GM23248 (cell line): ENCODE data around the gene ODAD4. TPM values are rescaled to one million over a fixed set of nuclear protein-coding genes. Genes with fewer than 3 reads are reported as not detected.

ENCODE experiments used
- DNase-seq: peaks from one replicate; pipeline ENCODE4 v3.0.0-alpha.2; 2015
- H2AFZ ChIP-seq: fragments of 200-600 bp; sonication (generic); 2 replicates; pipeline ENCODE4 v1.6.1; 2016; ENCODE audit warnings: antibody characterized with exemption
- H3F3A ChIP-seq: fragments of 200-600 bp; sonication (generic); 2 replicates; pipeline ENCODE4 v1.6.1; 2016; ENCODE audit warnings: mild to moderate bottlenecking, antibody characterized with exemption, mixed run types; ENCODE audit not compliant: insufficient read depth
- H3K27ac ChIP-seq: fragments of 200-600 bp; sonication (generic); 2 replicates; pipeline ENCODE4 v1.5.1; 2016; ENCODE audit warnings: mild to moderate bottlenecking
- H3K27me3 ChIP-seq: fragments of 200-600 bp; sonication (generic); replicated peaks from 2 replicates; pipeline ENCODE4 v1.6.1; 2016; ENCODE audit warnings: mild to moderate bottlenecking; ENCODE audit not compliant: insufficient read depth
- H3K36me3 ChIP-seq: fragments of 200-600 bp; sonication (generic); 2 replicates; pipeline ENCODE4 v1.6.1; 2016; ENCODE audit warnings: low read depth, mild to moderate bottlenecking
- H3K4me1 ChIP-seq: fragments of 200-600 bp; sonication (generic); 2 replicates; pipeline ENCODE4 v1.6.1; 2016; ENCODE audit warnings: mild to moderate bottlenecking; ENCODE audit not compliant: insufficient read depth
- H3K4me2 ChIP-seq: fragments of 200-600 bp; sonication (generic); one replicate; pipeline ENCODE4 v1.6.1; 2016; ENCODE audit warnings: mild to moderate bottlenecking; ENCODE audit not compliant: unreplicated experiment
- H3K4me3 ChIP-seq: fragments of 200-600 bp; sonication (generic); 2 replicates; pipeline ENCODE4 v1.5.1; 2016; ENCODE audit warnings: mild to moderate bottlenecking
- H3K79me2 ChIP-seq: fragments of 200-600 bp; sonication (generic); 2 replicates; pipeline ENCODE4 v1.6.1; 2016; ENCODE audit warnings: mild to moderate bottlenecking; ENCODE audit not compliant: insufficient read depth
- H3K9ac ChIP-seq: fragments of 200-600 bp; sonication (generic); 2 replicates; pipeline ENCODE4 v1.6.1; 2016; ENCODE audit warnings: mild to moderate bottlenecking
- H3K9me2 ChIP-seq: fragments of 200-600 bp; sonication (generic); 2 replicates; pipeline ENCODE4 v1.6.1; 2016; ENCODE audit warnings: mixed run types, mild to moderate bottlenecking, moderate library complexity; ENCODE audit not compliant: insufficient read depth
- H3K9me3 ChIP-seq: fragments of 200-600 bp; sonication (generic); one replicate; pipeline ENCODE4 v1.6.1; 2017; ENCODE audit warnings: low read depth
- H4K20me1 ChIP-seq: fragments of 200-600 bp; sonication (generic); 2 replicates; pipeline ENCODE4 v1.6.0; 2016; ENCODE audit not compliant: insufficient read depth
- EZH2 ChIP-seq: fragments of 200-600 bp; sonication (generic); IDR thresholded peaks from 2 replicates; pipeline ENCODE4 v1.6.1; 2018; ENCODE audit warnings: antibody characterized with exemption, mild to moderate bottlenecking; ENCODE audit not compliant: insufficient read depth, poor library complexity, severe bottlenecking
- EZH2phosphoT487 ChIP-seq: fragments of 200-600 bp; sonication (generic); IDR thresholded peaks from 2 replicates; pipeline ENCODE4 v1.6.1; 2018; ENCODE audit warnings: antibody characterized with exemption, moderate library complexity, mild to moderate bottlenecking, low read depth; ENCODE audit not compliant: insufficient read depth
- WGBS, 2 experiments: methylation state at CpG; one replicate each; pipeline ENCODE4 v1.1.6; 2015 to 2017; ENCODE audit warnings: low lambda C conversion rate in 2 of 2, low coverage in 1 of 2; ENCODE audit errors: missing lambda C conversion rate in 2 of 2; 5-methylcytosine and 5-hydroxymethylcytosine counted together
- in situ Hi-C: fragments of 300-500 bp; cut with MboI; formaldehyde crosslinking; loops from 2 replicates; pipeline ENCODE4 v1.15.0; 2020
- polyA plus RNA-seq: library from polyadenylated mRNA; unstranded; fragments of >200 nt; fragmentation: Nextera tagmentation; extraction: Ambion mirVana; gene quantifications from 2 replicates; pipeline ENCODE4 v1.2.1, GENCODE V29; 2016
- total RNA-seq: library from RNA; depleted of rRNA; stranded (reverse); fragments of >200 nt; shearing (Covaris generic); gene quantifications from 2 replicates; pipeline ENCODE4 v1.2.3, GENCODE V29; 2014

ODAD4 gene
- total and polyA plus RNA-seq, 2 experiments from 2014 or later = 0.54 to 1.4 TPM

DNA sequence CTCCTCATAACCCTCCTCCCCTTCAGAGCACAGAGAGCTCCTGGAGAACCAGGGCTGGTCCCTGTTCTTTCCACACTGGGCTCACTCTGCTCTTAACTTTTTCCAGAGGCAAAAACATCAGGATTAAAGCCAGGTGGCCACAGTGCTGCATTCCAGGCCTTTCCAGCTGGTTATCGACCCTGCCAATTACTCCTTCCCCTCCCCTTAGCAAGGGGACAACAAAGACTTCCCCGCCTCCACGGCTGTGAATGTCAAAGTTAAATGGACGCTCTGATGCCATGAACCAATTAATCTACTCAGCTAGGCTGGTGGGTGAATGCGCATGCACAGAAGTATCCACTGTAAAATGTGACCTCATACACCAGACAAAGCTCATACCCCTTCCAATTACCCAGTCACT is 34.8 kb upstream of the ODAD4 start:
- no peak overlapping the region for H2AFZ ChIP-seq
- WGBS, 2 experiments = 15 to 16% methylated on average over 5 of the region's 5 CpGs
- peaks cover 19% of the 10 kb centered on the region for H3K4me1 ChIP-seq
- no peaks in the 10 kb centered on the region for H3K27me3 ChIP-seq
- peak; percentile 46 for DNase-seq
- in situ Hi-C loops = no loop called here
- peaks cover 54% of the 10 kb centered on the region for H3K79me2 ChIP-seq
- H3K9me2 ChIP-seq = no peaks in the 10 kb centered on the region
- H3K4me2 ChIP-seq = no peak overlapping the region
- H3K9ac ChIP-seq = peak overlapping the region; percentile 53
- no peaks in the 10 kb centered on the region for H3K9me3 ChIP-seq
- TF ChIP-seq EZH2phosphoT487 (no peak), EZH2 (no peak)
- H3F3A ChIP-seq = peaks cover 55% of the 10 kb centered on the region
- no peak overlapping the region for H3K4me3 ChIP-seq
- peak overlapping the region; percentile 85 for H3K27ac ChIP-seq
- peaks cover 65% of the 10 kb centered on the region for H3K36me3 ChIP-seq
- H4K20me1 ChIP-seq = no peaks in the 10 kb centered on the region

DNA sequence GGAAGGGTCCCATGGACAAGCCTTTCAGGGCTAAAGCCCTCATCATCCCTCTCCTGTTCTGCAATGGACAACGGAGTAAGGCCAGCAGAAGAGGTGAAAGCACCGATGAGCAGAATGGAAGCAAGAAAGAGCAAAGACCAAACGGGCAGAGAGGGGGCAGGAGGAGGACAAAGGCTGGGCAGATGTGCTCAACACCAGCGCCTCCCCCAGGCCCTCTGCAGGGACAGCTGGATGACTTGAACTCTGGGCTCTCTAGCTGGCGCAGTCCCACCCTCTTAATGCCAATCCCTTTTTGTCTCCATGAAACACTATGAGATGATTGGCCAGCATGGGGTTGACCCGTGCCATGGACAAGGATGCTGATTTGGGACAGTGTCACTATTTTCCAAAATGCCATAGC is 33.7 kb upstream of the ODAD4 start:
- in situ Hi-C loops = no loop called here
- H3K36me3 ChIP-seq = peaks cover 69% of the 10 kb centered on the region
- no peak overlapping the region for H3K27ac ChIP-seq
- no peak overlapping the region for H3K9ac ChIP-seq
- no peak overlapping the region for H3K4me3 ChIP-seq
- no peaks in the 10 kb centered on the region for H3K9me3 ChIP-seq
- no peaks in the 10 kb centered on the region for H3K9me2 ChIP-seq
- no peak overlapping the region for H2AFZ ChIP-seq
- H4K20me1 ChIP-seq = no peaks in the 10 kb centered on the region
- WGBS, 2 experiments = 87% methylated on average over 6 of the region's 6 CpGs
- H3K4me2 ChIP-seq = no peak overlapping the region
- peaks cover 19% of the 10 kb centered on the region for H3K4me1 ChIP-seq
- peaks cover 50% of the 10 kb centered on the region for H3K79me2 ChIP-seq
- no peaks in the 10 kb centered on the region for H3K27me3 ChIP-seq
- no peak for TF ChIP-seq EZH2
- no peak for TF ChIP-seq EZH2phosphoT487
- peaks cover 60% of the 10 kb centered on the region for H3F3A ChIP-seq
- no peak for DNase-seq

DNA sequence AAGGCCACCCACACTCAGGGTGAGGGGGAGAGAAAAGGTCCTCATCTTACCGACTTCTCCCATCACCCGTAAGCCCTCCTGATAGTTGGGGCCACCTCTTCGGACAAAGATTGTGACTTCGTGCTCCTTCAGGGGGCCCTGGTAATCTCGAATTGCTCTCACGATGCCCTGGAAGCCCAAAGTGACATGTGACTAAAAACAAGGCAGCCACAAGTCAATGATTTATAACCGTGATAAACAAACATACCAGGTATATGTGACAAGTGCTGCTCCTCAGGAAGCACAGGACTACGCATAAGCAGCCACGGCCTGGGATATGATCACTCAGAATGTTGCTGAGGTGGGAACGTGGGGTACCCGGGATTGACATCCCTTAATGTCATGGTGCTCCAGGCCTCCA is 28.8 kb upstream of the ODAD4 start:
- peaks cover 46% of the 10 kb centered on the region for H3K79me2 ChIP-seq
- no peaks in the 10 kb centered on the region for H4K20me1 ChIP-seq
- no peak for TF ChIP-seq EZH2phosphoT487
- no peak for TF ChIP-seq EZH2
- no peaks in the 10 kb centered on the region for H3K9me3 ChIP-seq
- no peak overlapping the region for H3K4me3 ChIP-seq
- peaks cover 4% of the 10 kb centered on the region for H3K4me1 ChIP-seq
- DNase-seq = no peak
- H3K27me3 ChIP-seq = no peaks in the 10 kb centered on the region
- H3F3A ChIP-seq = peaks cover 45% of the 10 kb centered on the region
- no peaks in the 10 kb centered on the region for H3K9me2 ChIP-seq
- H3K27ac ChIP-seq = no peak overlapping the region
- H2AFZ ChIP-seq = no peak overlapping the region
- H3K36me3 ChIP-seq = peaks cover 80% of the 10 kb centered on the region
- H3K9ac ChIP-seq = no peak overlapping the region
- in situ Hi-C loops = no loop called here
- 74 to 80% methylated on average over 11 of the region's 11 CpGs for WGBS, 2 experiments
- no peak overlapping the region for H3K4me2 ChIP-seq

DNA sequence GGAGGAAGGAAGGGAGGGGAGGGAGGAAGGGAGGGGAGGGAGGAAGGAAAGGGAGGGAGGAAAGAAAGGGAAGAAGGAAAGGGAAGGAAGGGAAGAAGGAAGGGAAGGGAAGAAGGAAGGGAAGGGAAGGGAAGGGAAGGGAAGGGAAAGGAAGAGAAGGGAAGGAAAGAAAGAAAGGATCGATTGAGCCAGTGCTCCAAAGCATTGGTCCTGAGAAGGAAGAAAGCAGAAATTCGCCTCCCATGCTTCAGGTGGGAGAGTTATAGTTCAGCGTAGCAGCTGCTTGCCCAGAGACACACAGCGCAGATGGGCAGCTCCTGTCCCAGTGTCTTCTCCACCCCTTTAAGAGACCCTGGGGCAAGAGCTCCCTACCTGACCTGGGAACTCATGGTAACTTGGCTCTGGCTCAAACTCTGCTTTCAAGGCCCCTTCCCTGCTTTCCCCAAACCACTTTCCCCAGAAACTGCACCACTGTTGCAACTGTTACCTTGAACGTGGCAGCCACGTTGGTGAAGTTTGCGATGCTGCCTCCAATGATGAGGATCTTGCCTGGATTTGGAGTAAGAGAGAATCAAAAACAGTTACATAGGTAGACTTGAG is 26.1 kb upstream of the ODAD4 start:
- Histone ChIP-seq H3K27ac (no peak overlapping the region), H3K4me2 (no peak overlapping the region), H3F3A (peaks cover 40% of the 10 kb centered on the region), H3K4me1 (peaks cover 23% of the 10 kb centered on the region), H3K27me3 (no peaks in the 10 kb centered on the region), H3K9ac (no peak overlapping the region), H3K36me3 (peaks cover 69% of the 10 kb centered on the region), H3K79me2 (peaks cover 52% of the 10 kb centered on the region), H3K9me2 (no peaks in the 10 kb centered on the region), H3K9me3 (no peaks in the 10 kb centered on the region), H4K20me1 (no peaks in the 10 kb centered on the region), H3K4me3 (no peak overlapping the region), H2AFZ (no peak overlapping the region)
- no peak for DNase-seq
- WGBS, 2 experiments = 91% methylated on average over 7 of the region's 7 CpGs
- in situ Hi-C loops = no loop called here
- TF ChIP-seq EZH2phosphoT487 = no peak
- no peak for TF ChIP-seq EZH2

DNA sequence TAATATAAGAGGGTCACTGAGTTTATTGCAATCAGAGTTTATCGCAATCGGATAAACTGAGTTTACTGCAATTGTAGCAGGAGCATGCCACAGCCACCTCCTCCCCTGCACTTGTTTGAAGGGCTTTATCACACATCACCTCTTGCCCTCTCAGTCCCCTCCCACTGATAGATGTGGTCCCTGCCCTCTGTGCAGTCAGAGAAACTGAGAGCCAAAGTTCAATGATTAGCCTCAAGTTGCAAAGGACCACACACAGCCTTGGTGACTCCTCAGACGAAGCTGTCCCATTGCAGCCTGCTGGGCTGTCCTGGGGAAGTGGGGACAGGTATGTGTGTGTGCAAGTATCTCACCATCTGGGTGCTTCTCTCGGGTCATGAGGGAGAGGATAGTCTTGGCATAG is 25.2 kb upstream of the ODAD4 start:
- DNase-seq = no peak
- WGBS, 2 experiments = 82% methylated on average over 4 of the region's 4 CpGs
- H4K20me1 ChIP-seq = no peaks in the 10 kb centered on the region
- H3K9me2 ChIP-seq = no peaks in the 10 kb centered on the region
- in situ Hi-C loops = no loop called here
- no peak overlapping the region for H3K27ac ChIP-seq
- H3K9me3 ChIP-seq = no peaks in the 10 kb centered on the region
- peaks cover 60% of the 10 kb centered on the region for H3K79me2 ChIP-seq
- no peaks in the 10 kb centered on the region for H3K27me3 ChIP-seq
- H3K4me2 ChIP-seq = no peak overlapping the region
- H3K9ac ChIP-seq = no peak overlapping the region
- H3K4me3 ChIP-seq = no peak overlapping the region
- H3K36me3 ChIP-seq = peaks cover 69% of the 10 kb centered on the region
- peaks cover 43% of the 10 kb centered on the region for H3F3A ChIP-seq
- H2AFZ ChIP-seq = no peak overlapping the region
- TF ChIP-seq EZH2phosphoT487 (no peak), EZH2 (no peak)
- peaks cover 30% of the 10 kb centered on the region for H3K4me1 ChIP-seq
